ENCODE measurements around the gene ARHGAP6. TPM values are rescaled to one million over a fixed set of nuclear protein-coding genes. Genes with fewer than 3 reads are reported as not detected.

Gene ARHGAP6
- total RNA-seq, 1 donor from 2014 or later: 3.1 TPM

GRCh38 chrX:11670316-11670715, 4.6 kb upstream of the ARHGAP6 start:
- H3K4me3 ChIP-seq: no peak overlapping the region
- intact Hi-C loops (cut with micrococcal nuclease): no loop called here
- H3K27me3 ChIP-seq (ENCODE audit: low read depth): peaks cover 22% of the 10 kb centered on the region
- H3K4me1 ChIP-seq: no peaks in the 10 kb centered on the region
- TF ChIP-seq CTCF (IDR thresholded peaks at IDR 0.05; ENCODE audit: borderline replicate concordance): no peak
- H3K9me3 ChIP-seq (replicated peaks): no peaks in the 10 kb centered on the region
- H3K27ac ChIP-seq (replicated peaks): no peak overlapping the region
- no peak for DNase-seq
- no peaks in the 10 kb centered on the region for H3K36me3 ChIP-seq

- no peaks in the 10 kb centered on the region for H3K9me3 ChIP-seq (replicated peaks)
- no peak for TF ChIP-seq CTCF (IDR thresholded peaks at IDR 0.05; ENCODE audit: borderline replicate concordance)
- H3K4me3 ChIP-seq: no peak overlapping the region
- H3K27ac ChIP-seq (replicated peaks): no peak overlapping the region
- DNase-seq: no peak
- intact Hi-C loops (cut with micrococcal nuclease): no loop called here
- no peaks in the 10 kb centered on the region for H3K36me3 ChIP-seq
- peaks cover 32% of the 10 kb centered on the region for H3K27me3 ChIP-seq (ENCODE audit: low read depth)
- peaks cover 9% of the 10 kb centered on the region for H3K4me1 ChIP-seq
Measured at GRCh38 chrX:11666952-11667685, 1.4 kb upstream of the ARHGAP6 start.

GRCh38 chrX:11666164-11666563, 444 bp upstream of the ARHGAP6 start:
- H3K9me3 ChIP-seq (replicated peaks): no peaks in the 10 kb centered on the region

GRCh38 chrX:11664211-11665167, 1.2 kb downstream of the ARHGAP6 start:
- intact Hi-C loops (cut with micrococcal nuclease): no loop called here
- H3K27me3 ChIP-seq (ENCODE audit: low read depth): peaks cover 28% of the 10 kb centered on the region
- peak; percentile 15 for DNase-seq

More at GRCh38 chrX:11666164-11666563, 444 bp upstream of the ARHGAP6 start:
- peaks cover 32% of the 10 kb centered on the region for H3K27me3 ChIP-seq (ENCODE audit: low read depth)
- no peak for TF ChIP-seq CTCF (IDR thresholded peaks at IDR 0.05; ENCODE audit: borderline replicate concordance)
- peaks cover 9% of the 10 kb centered on the region for H3K4me1 ChIP-seq
- no peak for DNase-seq
- H3K27ac ChIP-seq (replicated peaks): peak overlapping the region; percentile 74
- H3K36me3 ChIP-seq: no peaks in the 10 kb centered on the region
- peak overlapping the region; percentile 67 for H3K4me3 ChIP-seq
- intact Hi-C loops (cut with micrococcal nuclease): no loop called here

More at GRCh38 chrX:11664211-11665167, 1.2 kb downstream of the ARHGAP6 start:
- Histone ChIP-seq H3K27ac (replicated peaks) (peak overlapping the region; percentile 74), H3K4me1 (peaks cover 9% of the 10 kb centered on the region), H3K4me3 (peak overlapping the region; percentile 67), H3K9me3 (replicated peaks) (no peaks in the 10 kb centered on the region), H3K36me3 (no peaks in the 10 kb centered on the region)
- TF ChIP-seq CTCF (IDR thresholded peaks at IDR 0.05; ENCODE audit: borderline replicate concordance): no peak
